SH-SY5Y (cell line): ENCODE results near the gene GJD4.

Source experiments
- GATA2 ChIP-seq: IDR thresholded peaks from 2 replicates; pipeline ENCODE4 v1.6.1; 2011; ENCODE audit warnings: mild to moderate bottlenecking, low read depth, low read length
- GATA3 ChIP-seq: IDR thresholded peaks from 2 replicates; pipeline ENCODE4 v1.6.1; 2011; ENCODE audit warnings: low read depth, mild to moderate bottlenecking, low read length, moderate library complexity

DNA sequence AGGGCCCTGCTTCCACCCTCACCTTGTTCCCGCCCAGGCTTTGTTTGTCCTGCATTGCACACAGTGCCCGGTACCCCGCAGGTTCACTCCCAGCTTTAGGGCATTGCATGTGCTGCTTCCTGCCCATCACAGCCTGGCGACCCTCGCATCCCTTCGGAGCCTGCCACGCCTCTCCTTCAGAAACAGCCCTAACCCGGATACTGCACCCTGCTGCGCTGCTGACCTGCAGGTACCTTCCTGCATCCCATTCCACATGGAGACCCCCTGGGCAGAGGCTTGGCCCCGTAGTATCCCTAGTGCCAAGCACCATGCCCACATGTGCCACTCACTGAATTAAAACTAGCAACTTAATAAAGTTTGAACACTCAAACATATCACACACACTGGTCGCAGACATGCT lies 19.8 kb upstream of the GJD4 start:
- TF ChIP-seq GATA3 = no peak
- TF ChIP-seq GATA2 = no peak
